Memory B cell (primary cell): ENCODE measurements around the gene GFAP.

Experiments
- ATAC-seq: fragments of 150-1000 bp; cut with Tn5 transposase; 2 replicates; pipeline ENCODE4 v1.10.0; 2021; ENCODE audit warnings: low read depth, mild to moderate bottlenecking, moderate library complexity
- DNase-seq, 2 donors: peaks; one replicate each; pipeline ENCODE4 v3.0.0; 2022; ENCODE audit warnings: low spot score in 2 of 2
- H3K27ac Mint-ChIP-seq: one replicate; pipeline ENCODE4 v1.8.0; 2022; ENCODE audit warnings: mild to moderate bottlenecking, moderate library complexity, mixed read lengths
- H3K27me3 Mint-ChIP-seq: one replicate; pipeline ENCODE4 v1.8.0; 2022; ENCODE audit warnings: mixed read lengths
- H3K36me3 Mint-ChIP-seq: one replicate; pipeline ENCODE4 v1.8.0; 2022; ENCODE audit warnings: mild to moderate bottlenecking, mixed read lengths
- H3K4me1 Mint-ChIP-seq: one replicate; pipeline ENCODE4 v1.8.0; 2022; ENCODE audit warnings: mixed read lengths
- H3K4me3 Mint-ChIP-seq: one replicate; pipeline ENCODE4 v1.8.0; 2022; ENCODE audit warnings: mild to moderate bottlenecking, moderate library complexity, mixed read lengths
- H3K9me3 Mint-ChIP-seq: one replicate; pipeline ENCODE4 v1.8.0; 2022; ENCODE audit warnings: mixed read lengths

GFAP gene

DNA sequence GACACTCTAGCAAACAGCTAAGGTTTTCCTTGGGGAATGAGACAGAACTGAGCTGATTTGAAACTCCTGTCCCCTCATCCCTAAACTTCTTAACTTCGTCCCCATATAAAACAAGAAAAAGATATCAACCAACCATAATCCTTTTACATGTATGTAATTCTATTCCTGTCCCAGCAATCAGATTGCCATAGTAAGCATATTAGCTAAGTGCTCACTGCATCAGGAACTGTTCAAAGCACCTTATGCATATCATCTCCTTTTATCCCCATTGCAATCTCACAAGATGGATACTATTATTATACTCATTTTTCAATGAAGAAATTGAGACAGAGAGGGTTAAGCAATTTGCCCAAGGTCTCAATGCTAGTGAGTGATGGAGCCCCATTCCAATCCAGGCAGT lies 25.5 kb upstream of the GFAP start:
- Mint-ChIP-seq H3K4me3 (no peak overlapping the region), H3K36me3 (peaks cover 2% of the 10 kb centered on the region), H3K27me3 (no peaks in the 10 kb centered on the region), H3K27ac (no peak overlapping the region), H3K4me1 (no peaks in the 10 kb centered on the region), H3K9me3 (peaks cover 1% of the 10 kb centered on the region)
- DNase-seq (no peak), ATAC-seq (no peak)

DNA sequence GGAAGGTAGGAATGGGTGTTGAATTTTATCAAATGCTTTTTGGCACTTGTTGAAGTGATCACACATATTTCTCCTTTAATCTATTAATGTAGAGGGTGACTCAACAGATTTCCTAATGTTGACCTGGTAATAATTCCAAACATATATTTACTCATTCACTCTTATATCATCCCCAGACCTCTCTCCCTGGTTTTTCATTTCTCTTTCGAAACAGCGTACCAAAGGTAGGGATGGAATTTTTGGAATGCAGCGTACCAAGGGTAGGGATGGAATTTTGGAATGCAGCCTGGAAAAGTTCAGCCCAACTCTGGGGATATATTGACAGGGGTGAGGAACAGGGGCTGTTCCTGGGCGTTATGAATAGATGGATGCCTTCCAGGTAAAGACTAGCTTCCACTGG lies 25.0 kb upstream of the GFAP start:
- Mint-ChIP-seq H3K4me3 (no peak overlapping the region), H3K36me3 (peaks cover 2% of the 10 kb centered on the region), H3K27me3 (no peaks in the 10 kb centered on the region), H3K4me1 (no peaks in the 10 kb centered on the region), H3K9me3 (peaks cover 1% of the 10 kb centered on the region), H3K27ac (no peak overlapping the region)
- no peak for ATAC-seq
- no peak for DNase-seq

DNA sequence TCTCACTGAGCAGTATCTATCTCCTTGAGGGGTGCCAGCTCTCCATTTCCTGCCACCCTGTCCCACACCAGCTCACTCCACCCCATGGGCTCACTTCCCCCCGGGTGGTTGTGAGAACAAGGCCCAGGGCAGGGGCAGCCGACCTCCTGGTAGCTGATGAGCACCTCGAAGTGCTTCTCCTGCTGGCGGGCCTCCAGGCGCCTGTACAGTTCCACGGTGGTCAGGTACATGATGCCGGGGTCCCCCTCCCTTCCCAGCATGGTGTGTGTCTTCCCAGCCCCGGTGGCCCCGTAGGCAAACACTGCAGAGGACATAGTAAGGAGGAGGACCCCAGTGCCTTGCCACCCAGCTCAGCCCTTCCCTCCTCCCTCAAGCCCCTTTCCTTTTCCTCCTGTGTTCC lies 19.8 kb upstream of the GFAP start:
- no peaks in the 10 kb centered on the region for H3K4me1 Mint-ChIP-seq
- H3K27me3 Mint-ChIP-seq: no peaks in the 10 kb centered on the region
- ATAC-seq (no peak), DNase-seq (no peak)
- peak overlapping the region; percentile 42 for H3K27ac Mint-ChIP-seq
- peaks cover 1% of the 10 kb centered on the region for H3K9me3 Mint-ChIP-seq
- H3K4me3 Mint-ChIP-seq: no peak overlapping the region
- H3K36me3 Mint-ChIP-seq: peaks cover 2% of the 10 kb centered on the region

DNA sequence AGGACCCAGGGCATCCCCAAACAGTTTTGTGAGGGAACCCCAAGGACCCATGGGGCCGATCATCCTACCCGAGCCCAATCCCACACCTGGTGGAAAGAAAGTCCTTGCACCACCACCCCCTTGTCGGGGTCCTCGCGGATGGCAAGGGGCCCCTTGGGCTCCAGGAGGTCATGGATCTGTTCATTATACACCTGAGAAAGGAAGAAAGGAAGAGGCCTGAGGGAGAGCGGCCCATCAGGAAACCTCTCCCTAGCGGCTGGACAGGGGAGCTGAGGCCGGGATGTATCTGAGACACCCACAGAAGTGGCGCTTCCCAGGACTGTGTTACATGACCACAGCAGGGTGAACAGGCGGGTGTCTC lies 19.4 kb upstream of the GFAP start:
- no peaks in the 10 kb centered on the region for H3K27me3 Mint-ChIP-seq
- no peaks in the 10 kb centered on the region for H3K4me1 Mint-ChIP-seq
- peaks cover 2% of the 10 kb centered on the region for H3K36me3 Mint-ChIP-seq
- peaks cover 1% of the 10 kb centered on the region for H3K9me3 Mint-ChIP-seq
- DNase-seq (no peak), ATAC-seq (no peak)
- no peak overlapping the region for H3K4me3 Mint-ChIP-seq
- no peak overlapping the region for H3K27ac Mint-ChIP-seq

DNA sequence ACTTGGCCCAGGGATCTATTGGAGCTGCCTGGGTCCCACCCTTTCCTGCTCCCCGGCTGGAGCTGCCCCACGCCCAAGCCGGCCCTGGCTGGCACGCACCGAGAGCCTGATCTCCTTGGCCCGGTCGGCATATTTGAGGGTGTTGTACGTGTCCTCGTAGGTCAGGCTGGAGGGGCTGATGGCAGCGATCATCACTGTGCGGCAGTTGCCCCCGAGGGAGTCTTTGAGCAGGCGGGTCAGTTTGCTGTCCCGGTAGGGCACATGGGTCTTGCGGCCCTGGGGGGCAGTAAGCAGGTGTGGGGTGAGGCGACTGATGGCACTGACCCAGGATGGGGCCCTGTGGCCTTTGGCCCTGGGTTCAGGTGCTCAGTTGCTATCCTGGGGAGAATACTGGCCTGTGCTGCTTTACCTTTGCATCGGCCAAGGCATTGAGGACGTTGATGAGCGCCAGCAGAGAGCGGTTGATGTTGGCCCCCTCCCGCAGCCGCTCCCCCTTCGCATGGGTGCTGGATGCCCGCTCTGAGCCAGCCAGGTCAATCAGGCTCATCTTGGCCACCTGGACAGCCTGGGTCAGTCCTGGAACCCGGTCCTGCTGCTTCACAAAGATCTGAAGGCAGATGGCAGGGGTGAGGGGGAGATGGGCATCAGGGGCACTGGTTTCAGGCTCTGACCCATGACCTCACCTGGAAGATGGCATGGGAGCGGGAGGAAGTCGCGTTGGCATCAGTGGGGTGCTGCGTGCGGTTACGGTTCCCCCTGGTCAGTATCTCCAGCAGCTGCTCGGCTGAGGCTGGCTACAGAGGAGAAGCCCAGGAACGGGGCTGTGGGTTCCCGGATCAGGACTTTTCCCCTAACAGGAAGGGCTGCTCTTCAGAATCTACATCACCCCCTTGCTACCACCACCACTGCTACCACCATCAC lies 18.8 kb upstream of the GFAP start:
- H3K9me3 Mint-ChIP-seq: peaks cover 1% of the 10 kb centered on the region
- H3K4me1 Mint-ChIP-seq: no peaks in the 10 kb centered on the region
- no peak for DNase-seq
- no peak overlapping the region for H3K4me3 Mint-ChIP-seq
- no peak overlapping the region for H3K27ac Mint-ChIP-seq
- no peaks in the 10 kb centered on the region for H3K36me3 Mint-ChIP-seq
- no peak for ATAC-seq
- H3K27me3 Mint-ChIP-seq: no peaks in the 10 kb centered on the region

DNA sequence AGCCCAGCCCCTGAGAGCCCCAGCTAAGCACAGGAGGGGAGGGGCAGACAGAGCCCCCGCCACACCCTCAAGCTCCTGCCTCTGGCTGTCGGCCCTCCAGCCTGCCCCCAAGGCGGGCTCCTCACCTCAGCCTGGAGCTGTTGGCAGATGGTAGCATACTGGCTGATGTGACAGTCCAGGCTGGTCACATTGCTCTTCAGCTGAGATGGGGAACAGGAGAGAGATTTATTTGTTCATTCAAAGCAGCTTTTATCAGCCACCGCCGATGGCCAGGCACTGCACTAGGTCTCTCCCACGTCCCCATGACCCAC lies 17.4 kb upstream of the GFAP start:
- H3K4me1 Mint-ChIP-seq: no peaks in the 10 kb centered on the region
- no peak overlapping the region for H3K27ac Mint-ChIP-seq
- no peak overlapping the region for H3K4me3 Mint-ChIP-seq
- no peak for DNase-seq
- no peak for ATAC-seq
- no peaks in the 10 kb centered on the region for H3K27me3 Mint-ChIP-seq
- H3K36me3 Mint-ChIP-seq: no peaks in the 10 kb centered on the region
- H3K9me3 Mint-ChIP-seq: no peaks in the 10 kb centered on the region

DNA sequence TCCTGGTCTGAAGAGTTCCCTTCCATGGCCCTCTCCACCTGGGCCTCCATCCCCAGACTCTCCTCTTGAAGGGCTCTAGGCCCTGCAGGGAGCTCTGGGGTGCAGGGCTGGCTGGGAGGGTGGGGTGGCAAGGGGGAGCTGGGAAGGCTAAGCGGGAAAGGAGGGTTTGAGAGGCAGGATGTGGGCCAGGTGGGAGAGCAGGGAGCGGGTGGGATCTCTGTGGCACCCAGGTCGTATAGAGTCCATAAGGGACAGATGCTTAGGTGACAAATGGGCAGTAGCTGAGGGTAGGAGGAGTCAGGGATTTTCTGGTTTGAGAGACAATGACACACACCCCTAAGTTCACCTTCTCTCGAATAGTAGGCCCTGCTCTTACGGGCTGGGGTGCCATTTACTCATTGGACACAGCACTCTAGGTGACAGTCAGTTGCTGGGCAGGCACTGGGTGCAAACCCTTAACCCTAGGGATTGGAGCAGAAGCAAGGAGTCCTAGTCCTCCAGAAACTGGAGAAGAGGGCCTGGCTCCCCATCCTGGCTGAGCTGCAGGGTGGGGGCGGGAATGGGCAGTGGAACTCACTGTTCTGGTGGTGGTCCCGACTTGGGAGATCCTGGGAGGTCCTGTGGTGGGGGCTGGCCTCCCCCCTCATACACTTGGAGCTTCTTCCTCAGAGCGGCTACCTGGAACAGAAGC lies 16.9 kb upstream of the GFAP start:
- no peaks in the 10 kb centered on the region for H3K27me3 Mint-ChIP-seq
- H3K4me3 Mint-ChIP-seq: no peak overlapping the region
- H3K4me1 Mint-ChIP-seq: no peaks in the 10 kb centered on the region
- no peaks in the 10 kb centered on the region for H3K9me3 Mint-ChIP-seq
- DNase-seq (no peak), ATAC-seq (no peak)
- no peaks in the 10 kb centered on the region for H3K36me3 Mint-ChIP-seq
- no peak overlapping the region for H3K27ac Mint-ChIP-seq

DNA sequence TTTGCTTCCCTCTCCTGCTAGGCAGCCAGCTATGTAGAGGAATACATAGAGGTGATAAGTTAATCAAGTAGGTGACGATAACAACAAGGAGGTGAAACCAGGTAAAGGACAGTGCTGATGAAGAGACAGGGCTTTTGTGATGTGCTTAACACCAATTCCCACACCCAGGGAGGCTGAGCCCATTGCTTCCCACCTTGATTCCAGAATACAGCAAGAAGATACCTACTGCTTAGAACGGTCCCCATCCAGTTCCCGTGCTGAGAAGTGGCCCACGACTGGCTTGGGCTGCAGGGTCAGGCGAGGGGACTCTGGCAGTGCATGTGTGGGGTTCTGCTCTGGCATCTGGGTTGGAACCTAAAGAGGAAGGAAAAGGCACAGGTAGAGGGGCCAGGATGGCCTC lies 16.1 kb upstream of the GFAP start:
- DNase-seq (no peak), ATAC-seq (no peak)
- no peaks in the 10 kb centered on the region for H3K27me3 Mint-ChIP-seq
- H3K9me3 Mint-ChIP-seq: no peaks in the 10 kb centered on the region
- H3K36me3 Mint-ChIP-seq: no peaks in the 10 kb centered on the region
- no peaks in the 10 kb centered on the region for H3K4me1 Mint-ChIP-seq
- no peak overlapping the region for H3K4me3 Mint-ChIP-seq
- H3K27ac Mint-ChIP-seq: no peak overlapping the region

DNA sequence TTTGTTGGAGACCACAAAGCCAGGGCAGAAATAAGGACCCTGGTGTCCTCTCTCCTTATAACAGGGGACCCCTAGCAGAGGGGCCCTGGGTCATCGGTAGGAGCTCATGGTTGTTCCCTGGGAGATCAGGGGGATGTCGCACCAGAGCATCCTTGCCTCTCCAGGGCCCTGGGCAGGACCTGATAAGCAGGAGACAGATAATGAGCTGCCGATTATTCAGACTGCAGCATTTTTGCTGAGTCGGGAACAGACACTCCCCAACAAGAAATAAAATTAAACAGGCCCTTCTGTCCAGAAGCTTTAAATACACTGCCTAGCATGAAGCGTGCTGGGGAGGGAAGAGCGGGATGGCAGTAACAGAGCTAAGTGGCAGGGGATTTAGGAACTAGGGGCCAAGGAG lies 15.4 kb upstream of the GFAP start:
- H3K27ac Mint-ChIP-seq: no peak overlapping the region
- DNase-seq: no peak
- H3K27me3 Mint-ChIP-seq: no peaks in the 10 kb centered on the region
- H3K4me3 Mint-ChIP-seq: no peak overlapping the region
- ATAC-seq: no peak
- H3K36me3 Mint-ChIP-seq: no peaks in the 10 kb centered on the region
- no peaks in the 10 kb centered on the region for H3K4me1 Mint-ChIP-seq
- H3K9me3 Mint-ChIP-seq: no peaks in the 10 kb centered on the region

DNA sequence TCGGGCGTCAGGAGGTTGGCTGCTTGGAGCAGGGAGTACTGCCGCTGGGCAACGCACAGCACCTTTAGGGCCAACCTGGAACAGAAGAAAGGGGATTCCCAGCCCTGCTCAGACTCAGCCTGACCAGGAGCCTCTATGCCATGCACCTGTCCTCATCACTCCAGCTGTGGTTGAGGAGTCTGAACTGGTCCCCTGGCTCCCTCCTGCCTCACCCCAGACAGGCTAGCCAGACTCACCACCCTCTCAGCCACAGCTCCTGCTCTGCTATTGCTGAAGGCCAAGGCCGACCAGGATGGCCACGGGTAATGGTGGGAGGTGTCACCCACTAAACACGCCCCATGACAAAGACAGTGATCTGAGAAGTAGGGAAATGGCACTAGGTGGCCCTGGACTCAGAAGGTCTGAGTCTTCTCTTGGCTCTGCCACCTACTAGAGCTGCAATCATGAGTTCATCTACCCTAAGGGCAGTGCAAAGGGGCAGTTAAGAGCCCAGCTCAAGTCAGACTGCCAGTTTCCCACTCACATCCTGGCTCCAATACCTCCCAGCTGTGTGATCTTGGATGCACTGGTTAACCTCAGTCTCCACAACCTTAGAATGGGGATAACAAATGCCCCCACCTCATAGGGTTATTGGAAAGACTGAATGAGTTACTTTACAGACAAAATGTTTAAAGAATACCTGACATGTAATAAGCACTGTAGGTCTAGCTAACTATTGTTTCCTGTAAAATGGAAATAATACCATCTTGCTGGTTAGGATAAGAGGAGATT lies 13.8 kb upstream of the GFAP start:
- no peak overlapping the region for H3K27ac Mint-ChIP-seq
- H3K36me3 Mint-ChIP-seq: no peaks in the 10 kb centered on the region
- no peaks in the 10 kb centered on the region for H3K27me3 Mint-ChIP-seq
- H3K9me3 Mint-ChIP-seq: no peaks in the 10 kb centered on the region
- H3K4me3 Mint-ChIP-seq: no peak overlapping the region
- no peaks in the 10 kb centered on the region for H3K4me1 Mint-ChIP-seq
- ATAC-seq (no peak), DNase-seq (no peak)

DNA sequence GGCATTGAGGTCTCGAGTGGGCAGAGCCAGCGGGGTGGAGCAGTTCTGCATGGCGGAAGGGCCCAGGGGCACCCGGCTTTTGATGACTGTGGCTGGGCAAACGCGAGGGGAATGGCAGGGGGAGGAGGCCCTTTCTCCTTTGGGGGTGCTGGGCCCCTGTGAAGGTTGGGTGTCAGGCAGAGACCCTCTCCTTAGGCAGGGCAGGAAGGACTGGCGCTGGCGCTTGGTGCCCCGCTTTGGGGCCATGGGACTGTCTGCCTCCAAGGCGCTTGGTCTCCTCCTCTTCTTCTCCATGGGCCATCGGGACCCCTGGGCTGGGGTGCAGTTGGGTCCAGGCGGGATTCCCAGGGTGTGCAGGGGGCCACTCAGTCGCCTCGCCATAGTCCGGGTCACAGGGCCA lies 12.8 kb upstream of the GFAP start:
- no peaks in the 10 kb centered on the region for H3K9me3 Mint-ChIP-seq
- ATAC-seq (no peak), DNase-seq (no peak)
- no peaks in the 10 kb centered on the region for H3K36me3 Mint-ChIP-seq
- no peaks in the 10 kb centered on the region for H3K27me3 Mint-ChIP-seq
- H3K27ac Mint-ChIP-seq: no peak overlapping the region
- no peak overlapping the region for H3K4me3 Mint-ChIP-seq
- H3K4me1 Mint-ChIP-seq: no peaks in the 10 kb centered on the region

DNA sequence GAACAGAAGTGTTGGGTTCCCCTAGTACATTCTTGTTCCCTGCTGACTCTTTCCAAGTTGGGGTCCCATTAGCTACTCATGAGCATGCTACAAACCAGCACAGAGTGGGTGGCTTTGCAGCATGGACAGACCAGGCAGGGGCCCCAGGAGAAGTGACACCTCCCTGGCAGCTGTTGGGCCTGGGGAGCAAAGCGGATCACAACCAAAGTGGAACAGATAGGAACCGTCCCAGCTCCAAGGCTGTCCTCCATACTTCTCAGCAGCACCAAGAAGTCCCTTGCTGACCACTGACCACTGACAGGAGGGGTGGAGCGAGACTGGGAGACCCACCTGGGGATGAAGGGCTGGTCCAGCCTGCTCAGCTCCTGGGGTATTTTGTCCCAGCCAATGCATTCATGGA lies 12.4 kb upstream of the GFAP start:
- H3K27ac Mint-ChIP-seq: no peak overlapping the region
- ATAC-seq (no peak), DNase-seq (no peak)
- no peaks in the 10 kb centered on the region for H3K4me1 Mint-ChIP-seq
- no peaks in the 10 kb centered on the region for H3K36me3 Mint-ChIP-seq
- H3K27me3 Mint-ChIP-seq: peaks cover under 1% of the 10 kb centered on the region
- H3K4me3 Mint-ChIP-seq: no peak overlapping the region
- no peaks in the 10 kb centered on the region for H3K9me3 Mint-ChIP-seq

DNA sequence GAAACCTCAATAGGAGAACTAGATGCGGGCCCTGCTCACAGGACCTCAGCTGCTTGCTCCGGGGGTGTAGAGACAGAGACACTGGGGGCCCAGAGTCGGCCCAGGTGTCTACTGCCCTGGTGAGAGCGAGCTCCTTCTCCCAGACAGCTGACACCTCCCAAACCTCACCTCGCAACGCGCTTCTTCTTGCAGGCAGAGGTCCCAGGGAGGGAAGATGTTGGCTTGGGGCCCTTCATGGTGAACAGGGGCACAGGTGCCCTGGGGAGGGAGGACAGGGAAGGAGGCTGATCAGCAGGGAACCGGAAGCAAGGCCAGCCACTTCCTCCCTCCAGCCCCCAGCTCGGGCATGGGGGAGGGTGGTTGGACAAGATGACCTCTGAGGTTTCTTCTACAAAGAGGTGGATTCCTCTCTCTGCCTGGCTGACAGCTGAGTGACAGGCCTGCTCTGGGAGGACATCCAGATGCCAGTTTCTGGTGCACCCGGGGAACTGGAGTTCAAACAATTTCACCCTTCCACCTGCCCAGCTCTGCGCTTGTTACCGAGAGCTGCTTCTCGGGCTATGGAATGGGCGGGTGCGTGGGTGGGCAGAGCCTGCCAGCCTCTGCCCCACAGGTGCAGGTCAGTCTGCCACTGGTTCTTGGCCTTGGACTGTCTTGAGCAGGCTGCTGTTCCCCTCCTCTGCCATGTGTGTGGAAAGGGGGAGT lies 11.7 kb upstream of the GFAP start:
- no peaks in the 10 kb centered on the region for H3K4me1 Mint-ChIP-seq
- peaks cover 4% of the 10 kb centered on the region for H3K27me3 Mint-ChIP-seq
- ATAC-seq (no peak), DNase-seq (no peak)
- no peak overlapping the region for H3K27ac Mint-ChIP-seq
- no peaks in the 10 kb centered on the region for H3K9me3 Mint-ChIP-seq
- H3K36me3 Mint-ChIP-seq: no peaks in the 10 kb centered on the region
- no peak overlapping the region for H3K4me3 Mint-ChIP-seq
